Measurements from ENCODE around the gene KDM4D.
"Not testable (repeated sequence)": the region's sequence is repeated elsewhere in the genome, so short reads cannot be mapped to it uniquely, and the experiment has no call there.

KDM4D gene

GRCh38 chr11:95033051-95033450 is 59.5 kb downstream of the KDM4D start:
- DNase-seq (ENCODE audit: low read depth in 3 of 3): no peak

- DNase-seq (ENCODE audit: low read depth in 3 of 3): no peak
Measured at GRCh38 chr11:95035316-95035715, 61.8 kb downstream of the KDM4D start.

- DNase-seq (ENCODE audit: low read depth in 3 of 3): not testable (repeated sequence)
Measured at GRCh38 chr11:95037356-95038035, 64.0 kb downstream of the KDM4D start.

- DNase-seq (ENCODE audit: low read depth in 3 of 3): no peak
Measured at GRCh38 chr11:95042239-95042638, 68.7 kb downstream of the KDM4D start.

GRCh38 chr11:95042906-95043305 is 69.4 kb downstream of the KDM4D start:
- no peak for DNase-seq (ENCODE audit: low read depth in 3 of 3)

- DNase-seq (ENCODE audit: low read depth in 3 of 3): no peak
Measured at GRCh38 chr11:95044010-95044409, 70.5 kb downstream of the KDM4D start.

GRCh38 chr11:95045812-95046211 is 72.3 kb downstream of the KDM4D start:
- DNase-seq (ENCODE audit: low read depth in 3 of 3): no peak

Data from stimulated activated CD4-positive, alpha-beta T cell treated with anti-CD3 and anti-CD28 coated beads, TNF-alpha, amount 100 ng/mL, for 4 hours (primary cell).